ENCODE results near the gene KRTAP10-10. TPM values are rescaled to one million over a fixed set of nuclear protein-coding genes. Genes with fewer than 3 reads are reported as not detected.

Gene KRTAP10-10
- total RNA-seq, 4 donors from 2014 or later, result not detected

DNA sequence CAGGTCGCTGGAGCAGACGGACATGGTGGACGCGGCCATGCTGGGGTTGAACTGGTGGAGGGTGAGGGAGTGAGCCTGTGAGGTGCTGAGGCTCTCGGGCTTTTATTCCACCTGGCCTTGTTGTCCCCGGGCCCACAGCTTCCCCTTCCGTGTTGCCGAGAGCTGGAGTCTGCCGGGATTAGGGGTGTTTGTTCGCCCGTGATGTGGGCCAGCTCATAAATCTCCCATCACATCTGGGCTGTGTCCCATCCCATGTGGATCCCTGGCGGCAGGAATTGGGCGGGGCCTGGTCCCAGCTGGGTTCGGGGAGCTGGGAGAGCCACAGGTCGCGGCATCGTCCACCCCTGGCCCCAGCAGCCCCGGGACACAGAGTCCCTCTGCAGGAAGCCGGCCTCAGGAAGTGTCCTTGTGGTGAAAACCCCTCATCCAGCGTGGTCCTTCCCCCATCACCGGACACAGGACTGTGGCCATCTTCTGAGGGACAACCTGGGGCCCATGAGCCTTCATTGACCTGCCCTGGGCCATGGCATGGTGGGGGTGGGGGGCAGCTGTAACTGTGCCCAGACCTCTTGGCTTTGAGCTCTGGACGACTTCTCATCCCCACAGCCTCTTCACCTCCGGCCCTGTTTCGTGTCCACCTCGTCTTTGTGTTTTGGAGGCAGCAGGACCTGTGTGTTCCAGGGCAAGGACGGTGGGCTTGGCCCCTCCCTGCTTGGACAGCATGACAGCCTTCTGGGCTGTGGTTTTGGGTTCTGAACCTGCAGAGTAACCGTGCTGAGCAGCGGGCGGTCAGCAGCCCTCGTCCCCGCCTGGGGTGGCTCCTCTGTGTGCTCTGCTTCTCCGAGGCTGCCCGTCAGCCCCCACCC is 44.5 kb upstream of the KRTAP10-10 start, which contains the start of gene KRTAP10-6:
KRTAP10-6 (minus strand) TSS at position 60 of the 866 bp plus-strand sequence; CDS start at position 39, 21 bp downstream.
- H3K27me3 ChIP-seq, result peaks cover 54% of the 10 kb centered on the region
- no peak within 1 kb of the TSS for H3K4me3 ChIP-seq
- H3K9me3 ChIP-seq, result no peaks in the 10 kb centered on the region
- no peak within 1 kb of the TSS for H3K27ac ChIP-seq
- H3K36me3 ChIP-seq, result no peaks in the 10 kb centered on the region
- no peak for ATAC-seq
- no peaks in the 10 kb centered on the region for H3K4me1 ChIP-seq
- TF ChIP-seq EP300 (IDR thresholded peaks at IDR 0.05), result no peak
- no peak for TF ChIP-seq POLR2AphosphoS5 (IDR thresholded peaks at IDR 0.05)
- no peak for TF ChIP-seq CTCF (IDR thresholded peaks at IDR 0.05)
- TF ChIP-seq POLR2A (IDR thresholded peaks at IDR 0.05), result no peak
- WGBS, 2 donors (ENCODE audit: low coverage in 1 of 2), result 78% methylated on average over 4 of the region's 33 CpGs; no CpG with 5 or more reads in 1 of the 2 donors

DNA sequence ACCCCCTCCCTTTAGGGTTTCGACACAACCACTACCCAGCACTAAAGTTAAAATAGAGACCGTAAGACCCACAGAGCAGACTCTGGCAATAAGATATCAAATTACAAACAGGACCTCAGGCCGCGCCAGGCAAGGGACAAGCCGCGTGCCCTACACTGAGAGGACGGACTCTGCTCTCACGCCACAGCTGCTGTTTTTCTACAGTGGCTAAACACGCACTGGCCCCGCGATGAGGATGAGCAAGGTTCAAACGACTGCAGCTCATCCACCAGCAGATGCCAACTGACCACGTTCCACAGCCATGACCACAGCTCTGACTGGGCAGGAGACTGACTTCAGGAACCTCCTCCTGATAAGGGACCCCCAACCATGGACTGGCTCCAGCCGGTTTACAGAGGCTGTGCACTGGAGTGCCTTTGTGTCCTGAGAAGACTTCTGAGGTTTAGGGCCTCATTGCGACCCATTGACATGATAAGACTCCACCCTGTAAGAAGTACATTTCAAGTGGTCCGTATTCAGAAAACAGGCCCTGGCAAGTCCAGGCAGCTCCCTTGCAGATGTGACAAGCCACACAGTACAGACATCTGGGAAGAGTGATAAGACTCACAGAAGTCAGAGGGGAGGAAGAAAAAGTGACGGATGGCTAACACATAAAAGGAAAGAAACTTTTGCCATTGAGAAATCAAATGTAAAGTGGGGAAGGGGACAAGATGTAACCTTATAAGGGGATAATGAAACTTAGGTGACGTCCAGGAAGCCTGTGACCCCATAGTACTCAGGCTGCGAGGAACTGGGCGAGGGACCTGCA is 43.4 kb upstream of the KRTAP10-10 start:
- no peak for ATAC-seq
- no peak for TF ChIP-seq EP300 (IDR thresholded peaks at IDR 0.05)
- TF ChIP-seq POLR2AphosphoS5 (IDR thresholded peaks at IDR 0.05), result no peak
- no peak for TF ChIP-seq POLR2A (IDR thresholded peaks at IDR 0.05)
- no peak for TF ChIP-seq CTCF (IDR thresholded peaks at IDR 0.05)
- H3K9me3 ChIP-seq, result peaks cover 0 to 10% (median 0%) of the 10 kb centered on the region in 3 donors
- H3K27me3 ChIP-seq, result peaks cover 64% of the 10 kb centered on the region
- H3K27ac ChIP-seq, result no peak overlapping the region
- H3K36me3 ChIP-seq, result no peaks in the 10 kb centered on the region
- H3K4me1 ChIP-seq, result no peaks in the 10 kb centered on the region
- WGBS, 2 donors (ENCODE audit: low coverage in 1 of 2), result 56 to 79% methylated on average over 7 to 17 of the region's 20 CpGs
- no peak overlapping the region for H3K4me3 ChIP-seq

DNA sequence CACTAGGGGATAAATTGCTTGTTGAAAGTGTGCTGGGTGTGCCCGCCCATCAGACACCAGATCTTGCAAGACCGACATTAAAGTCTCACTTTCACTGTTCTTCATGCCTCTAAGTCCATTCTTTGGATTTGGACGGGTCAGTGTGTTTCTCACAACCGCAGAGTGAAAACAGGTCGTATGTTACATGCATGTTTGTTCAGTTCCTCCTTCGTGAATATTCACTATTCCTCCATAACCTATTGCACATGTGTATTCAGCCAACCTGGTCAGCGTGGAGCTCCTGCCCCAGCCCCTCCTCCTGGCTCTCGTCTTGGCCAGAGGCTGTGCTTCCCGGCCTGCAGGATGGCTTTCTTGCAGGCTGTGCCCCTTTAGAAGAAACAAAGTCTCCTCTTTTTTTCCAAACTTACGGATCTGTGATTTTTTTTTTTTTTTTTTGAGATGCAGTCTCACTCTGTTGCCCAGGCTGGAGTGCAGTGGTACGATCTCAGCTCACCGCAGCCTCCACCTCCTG is 42.7 kb upstream of the KRTAP10-10 start:
- Histone ChIP-seq H3K27me3 (peaks cover 66% of the 10 kb centered on the region), H3K9me3 (peaks cover 0 to 12% (median 0%) of the 10 kb centered on the region in 3 donors), H3K27ac (no peak overlapping the region), H3K4me1 (no peaks in the 10 kb centered on the region), H3K36me3 (no peaks in the 10 kb centered on the region), H3K4me3 (no peak overlapping the region)
- TF ChIP-seq CTCF (IDR thresholded peaks at IDR 0.05) (no peak), EP300 (IDR thresholded peaks at IDR 0.05) (no peak), POLR2A (IDR thresholded peaks at IDR 0.05) (no peak)
- 63 to 87% methylated on average over 6 to 10 of the region's 12 CpGs for WGBS, 2 donors (ENCODE audit: low coverage in 1 of 2)
- ATAC-seq, result no peak

DNA sequence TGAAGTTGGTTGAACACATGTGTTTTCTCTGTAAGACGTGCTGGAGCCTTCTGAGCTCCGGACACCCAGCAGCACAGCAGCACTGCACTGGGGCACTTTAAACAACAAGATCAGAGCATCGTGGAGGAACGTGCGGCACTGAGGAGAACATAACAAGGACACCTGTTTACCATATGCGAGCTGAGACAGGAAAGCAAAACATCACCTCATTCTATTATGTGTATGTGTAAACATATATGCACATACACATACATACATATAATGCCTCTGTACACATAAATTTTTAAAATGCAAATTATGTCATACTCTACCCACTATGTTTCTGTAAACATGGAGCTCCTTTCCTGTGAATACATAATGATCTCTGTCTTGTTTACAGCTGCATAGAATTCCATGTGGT is 41.6 kb upstream of the KRTAP10-10 start:
- Histone ChIP-seq H3K9me3 (peaks cover 0 to 12% (median 0%) of the 10 kb centered on the region in 3 donors), H3K27me3 (peaks cover 66% of the 10 kb centered on the region), H3K27ac (no peak overlapping the region), H3K4me3 (no peak overlapping the region), H3K4me1 (no peaks in the 10 kb centered on the region), H3K36me3 (no peaks in the 10 kb centered on the region)
- no peak for ATAC-seq
- TF ChIP-seq POLR2AphosphoS5 (IDR thresholded peaks at IDR 0.05) (no peak), POLR2A (IDR thresholded peaks at IDR 0.05) (no peak), CTCF (IDR thresholded peaks at IDR 0.05) (no peak), EP300 (IDR thresholded peaks at IDR 0.05) (no peak)
- 61 to 83% methylated on average over 1 to 6 of the region's 6 CpGs for WGBS, 2 donors (ENCODE audit: low coverage in 1 of 2)

All from gastroesophageal sphincter (tissue), 4 donors.